HFFc6 (cell line): ENCODE measurements around the gene GAPVD1. TPM values are rescaled to one million over a fixed set of nuclear protein-coding genes. Genes with fewer than 3 reads are reported as not detected.
A peak's percentile ranks its signal among the peaks of the same experiment; 100 is the strongest.
"Not testable (repeated sequence)": the region's sequence is repeated elsewhere in the genome, so short reads cannot be mapped to it uniquely, and the experiment has no call there.

ENCODE experiments used
- DNase-seq: peaks from one replicate; pipeline ENCODE4 v3.0.0-alpha.2; 2018
- H3K27ac Mint-ChIP-seq: 2 replicates; pipeline ENCODE4 v1.8.0; 2020; ENCODE audit warnings: mild to moderate bottlenecking, mixed read lengths
- H3K27me3 Mint-ChIP-seq: 2 replicates; pipeline ENCODE4 v1.8.0; 2021; ENCODE audit warnings: mild to moderate bottlenecking, moderate library complexity, mixed read lengths; ENCODE audit not compliant: insufficient read depth
- H3K36me3 Mint-ChIP-seq: 2 replicates; pipeline ENCODE4 v1.8.0; 2021; ENCODE audit warnings: low read depth, mixed read lengths
- H3K4me1 Mint-ChIP-seq: 2 replicates; pipeline ENCODE4 v1.8.0; 2020; ENCODE audit warnings: low read depth, mixed read lengths
- H3K4me3 Mint-ChIP-seq: 2 replicates; pipeline ENCODE4 v1.8.0; 2020; ENCODE audit warnings: mild to moderate bottlenecking, moderate library complexity, mixed read lengths
- H3K9me3 Mint-ChIP-seq: 2 replicates; pipeline ENCODE4 v1.8.0; 2020; ENCODE audit warnings: mild to moderate bottlenecking, mixed read lengths
- CTCF ChIP-seq: fragments of 200-600 bp; sonication (generic); IDR thresholded peaks from 2 replicates; pipeline ENCODE4 v1.5.0; 2021; ENCODE audit warnings: antibody characterized with exemption, mild to moderate bottlenecking
- long read RNA-seq: library from polyadenylated mRNA; unstranded; transcript quantifications from one replicate; pipeline ENCODE4 v2.0.0, GENCODE V29; 2019
- total RNA-seq, 6 experiments: library from RNA; stranded (reverse); fragmentation: NEBNext Ultra II Directional; extraction: Animal tissue kit (Norgen Biotek cat#: 25700); gene quantifications; 2 replicates in 1 of 6; 3 replicates in 5 of 6; pipeline ENCODE4 v1.2.3, GENCODE V29; 2021

Gene GAPVD1
- total RNA-seq, result 10 to 100 TPM; 27.7 to 37.7 (median 34.5) TPM
- long read RNA-seq, partial matches to known transcripts, result 22 of 36 reads
- long read RNA-seq, other reads (novel, unspliced or antisense), result 13 of 36 reads

- peak within 1 kb of the TSS; percentile 92 for H3K4me3 Mint-ChIP-seq
- no peaks in the 10 kb centered on the region for H3K9me3 Mint-ChIP-seq
- peak; percentile 70 for DNase-seq
- H3K27ac Mint-ChIP-seq, result peak within 1 kb of the TSS; percentile 82
- H3K27me3 Mint-ChIP-seq, result peaks cover 2% of the 10 kb centered on the region
- peaks cover 31% of the 10 kb centered on the region for H3K4me1 Mint-ChIP-seq
- TF ChIP-seq CTCF, result peak; percentile 65
- H3K36me3 Mint-ChIP-seq, result peaks cover 7% of the 10 kb centered on the region
Observed at GRCh38 chr9:125261501-125262293, at the start of gene GAPVD1. GAPVD1 (plus strand) TSS chr9:125261826; CDS start chr9:125298922, 37,096 bp downstream.

GRCh38 chr9:125214186-125214585 is 47.4 kb upstream of the GAPVD1 start:
- Mint-ChIP-seq H3K27ac (no peak overlapping the region), H3K36me3 (peaks cover 22% of the 10 kb centered on the region), H3K4me1 (no peaks in the 10 kb centered on the region), H3K9me3 (no peaks in the 10 kb centered on the region), H3K27me3 (no peaks in the 10 kb centered on the region), H3K4me3 (no peak overlapping the region)
- no peak for DNase-seq
- no peak for TF ChIP-seq CTCF

GRCh38 chr9:125218621-125219020 is 43.0 kb upstream of the GAPVD1 start:
- Mint-ChIP-seq H3K4me3 (no peak overlapping the region), H3K36me3 (peaks cover 13% of the 10 kb centered on the region), H3K27me3 (no peaks in the 10 kb centered on the region), H3K27ac (no peak overlapping the region), H3K9me3 (no peaks in the 10 kb centered on the region), H3K4me1 (no peaks in the 10 kb centered on the region)
- no peak for DNase-seq
- no peak for TF ChIP-seq CTCF

- H3K36me3 Mint-ChIP-seq, result peaks cover 13% of the 10 kb centered on the region
- not testable (repeated sequence) for H3K4me3 Mint-ChIP-seq, H3K4me1 Mint-ChIP-seq, H3K27ac Mint-ChIP-seq, H3K9me3 Mint-ChIP-seq, H3K27me3 Mint-ChIP-seq, DNase-seq
Observed at GRCh38 chr9:125224858-125225257, 36.8 kb upstream of the GAPVD1 start.

- no peak for DNase-seq
- Mint-ChIP-seq H3K27me3 (no peaks in the 10 kb centered on the region; the same call in 1 of the 2 replicates), H3K4me1 (no peaks in the 10 kb centered on the region), H3K4me3 (no peak overlapping the region), H3K27ac (no peak overlapping the region), H3K9me3 (no peaks in the 10 kb centered on the region), H3K36me3 (peaks cover 12% of the 10 kb centered on the region; the same call in 1 of the 2 replicates)
- no peak for TF ChIP-seq CTCF
Observed at GRCh38 chr9:125227761-125228160, 33.9 kb upstream of the GAPVD1 start.

- H3K27me3 Mint-ChIP-seq, result peaks cover 4% of the 10 kb centered on the region; the same call in 1 of the 2 replicates
- peak overlapping the region; percentile 91 for H3K27ac Mint-ChIP-seq
- peak overlapping the region; percentile 28; the same call in 1 of the 2 replicates for H3K4me3 Mint-ChIP-seq
- peaks cover 51% of the 10 kb centered on the region for H3K4me1 Mint-ChIP-seq
- H3K9me3 Mint-ChIP-seq, result no peaks in the 10 kb centered on the region
- H3K36me3 Mint-ChIP-seq, result peaks cover 46% of the 10 kb centered on the region
- DNase-seq, result peak; percentile 99
- TF ChIP-seq CTCF, result no peak
Observed at GRCh38 chr9:125233678-125234077, 27.9 kb upstream of the GAPVD1 start.

GRCh38 chr9:125234099-125234498 is 27.5 kb upstream of the GAPVD1 start:
- Mint-ChIP-seq H3K27ac (peak overlapping the region; percentile 91), H3K36me3 (peaks cover 50% of the 10 kb centered on the region), H3K4me1 (peaks cover 55% of the 10 kb centered on the region)
- not testable (repeated sequence) for H3K4me3 Mint-ChIP-seq, H3K27me3 Mint-ChIP-seq, H3K9me3 Mint-ChIP-seq, DNase-seq
